ENCODE results near the gene SMYD5. TPM values are rescaled to one million over a fixed set of nuclear protein-coding genes. Genes with fewer than 3 reads are reported as not detected.

Gene SMYD5
- total RNA-seq, result 32.9 TPM

DNA sequence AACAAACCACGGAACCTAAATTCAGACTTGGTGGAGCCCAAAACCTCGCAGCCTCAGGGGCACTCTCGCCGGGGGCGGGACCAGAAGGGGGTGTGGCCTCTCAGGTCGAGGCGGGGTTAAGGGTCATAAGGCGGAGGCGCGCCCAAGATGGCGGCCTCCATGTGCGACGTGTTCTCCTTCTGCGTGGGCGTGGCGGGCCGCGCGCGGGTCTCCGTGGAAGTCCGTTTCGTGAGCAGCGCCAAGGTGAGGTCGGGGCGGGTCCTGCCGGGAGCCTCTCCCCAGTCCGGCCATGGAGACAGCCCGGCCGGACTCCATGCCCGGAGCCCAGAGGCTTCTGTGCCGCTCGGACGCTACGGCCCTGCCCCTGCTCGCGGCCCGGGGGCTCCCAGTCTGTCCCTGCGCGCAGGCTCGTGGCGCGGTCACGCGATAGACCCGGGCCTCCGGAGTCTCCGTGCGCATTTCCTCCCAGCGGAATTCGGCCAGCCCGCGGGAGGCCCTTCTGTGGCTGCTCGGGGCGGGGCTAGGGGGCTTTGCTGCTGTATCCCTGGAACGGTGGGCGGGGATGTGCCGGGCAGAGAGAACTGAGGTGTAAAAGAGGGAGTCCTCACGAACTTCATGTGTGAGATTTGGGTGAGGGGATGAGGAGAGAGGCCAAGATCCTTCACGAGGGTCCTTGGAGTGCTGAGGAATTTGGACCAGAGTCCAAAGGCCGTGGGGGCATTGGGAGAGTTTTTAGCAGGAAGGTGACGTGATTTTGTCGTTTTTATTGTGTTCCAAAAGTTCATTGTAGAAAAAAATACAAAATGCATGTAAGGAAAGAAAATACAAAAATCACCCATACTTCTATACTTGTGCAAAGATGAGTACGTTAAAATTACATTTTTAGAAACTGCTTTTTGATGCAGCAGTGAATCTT, at the start of gene SMYD5:
TSS of gene SMYD5 (plus strand) at position 126 of the 916 bp plus-strand sequence. CDS start at position 148, 22 bp downstream.

GRCh38 chr2:73202156-73203054, 11.6 kb upstream of the SMYD5 start, which contains the start of gene NOTO:
Gene NOTO, plus strand, starts transcription at chr2:73202574. Its CDS starts 93 bp downstream, at chr2:73202667.

GRCh38 chr2:73233154-73233931, 19.3 kb downstream of the SMYD5 start, which contains the start of gene PRADC1:
Gene PRADC1, minus strand, starts transcription at chr2:73233239. Its CDS starts 79 bp downstream, at chr2:73233160.

GRCh38 chr2:73233932-73234832, 20.1 kb downstream of the SMYD5 start, which contains the start of gene CCT7:
Gene CCT7, plus strand, starts transcription at chr2:73234308. Its CDS starts 71 bp downstream, at chr2:73234379.

Other genes starting within 250 kb of the SMYD5 start
- 31.6 TPM for gene SFXN5, start 142.5 kb upstream of the SMYD5 start, total RNA-seq
- gene RAB11FIP5, start 101.3 kb upstream of the SMYD5 start, total RNA-seq, result 9.1 TPM
- not detected for gene NOTO, start 11.7 kb upstream of the SMYD5 start, total RNA-seq
- gene PRADC1, start 19.0 kb downstream of the SMYD5 start, total RNA-seq, result 6.9 TPM
- 155 TPM for gene CCT7, start 20.1 kb downstream of the SMYD5 start, total RNA-seq
- 28.8 TPM for gene FBXO41, start 70.2 kb downstream of the SMYD5 start, total RNA-seq
- not detected for gene EGR4, start 79.3 kb downstream of the SMYD5 start, total RNA-seq
- gene ALMS1, start 171.6 kb downstream of the SMYD5 start, total RNA-seq, result 145 TPM